Effector memory CD4-positive, alpha-beta T cell (primary cell): Measurements from ENCODE around the gene UBTD1.

Source experiments
- DNase-seq, 3 donors: peaks; one replicate each; pipeline ENCODE4 v3.0.0-alpha.2; 2020
- H3K27ac ChIP-seq: 2 replicates; pipeline ENCODE4 v1.7.0; 2013; ENCODE audit warnings: mild to moderate bottlenecking, low read length, moderate library complexity; ENCODE audit not compliant: insufficient read depth, poor library complexity, severe bottlenecking
- H3K27me3 ChIP-seq: replicated peaks from 2 replicates; pipeline ENCODE4 v1.7.0; 2013; ENCODE audit warnings: mild to moderate bottlenecking, low read length; ENCODE audit not compliant: insufficient read depth, control insufficient read depth, poor library complexity, severe bottlenecking
- H3K36me3 ChIP-seq: 2 replicates; pipeline ENCODE4 v1.7.0; 2013; ENCODE audit warnings: mild to moderate bottlenecking, low read length, moderate library complexity; ENCODE audit not compliant: control insufficient read depth, insufficient read depth
- H3K4me1 ChIP-seq: 2 replicates; pipeline ENCODE4 v1.7.0; 2013; ENCODE audit warnings: low read length, mild to moderate bottlenecking; ENCODE audit not compliant: control insufficient read depth, insufficient read depth, poor library complexity, severe bottlenecking
- H3K4me3 ChIP-seq: 2 replicates; pipeline ENCODE4 v1.7.0; 2013; ENCODE audit warnings: low read length, low read depth, mild to moderate bottlenecking; ENCODE audit not compliant: insufficient read depth, poor library complexity, severe bottlenecking
- H3K9me3 ChIP-seq: 2 replicates; pipeline ENCODE4 v1.7.0; 2013; ENCODE audit warnings: mild to moderate bottlenecking, low read length, moderate library complexity; ENCODE audit not compliant: control insufficient read depth

The UBTD1 gene

GRCh38 chr10:97590082-97590747 is 91.5 kb downstream of the UBTD1 start:
- no peaks in the 10 kb centered on the region for H3K9me3 ChIP-seq
- DNase-seq = no peak

GRCh38 chr10:97590748-97591495 is 92.2 kb downstream of the UBTD1 start:
- Histone ChIP-seq H3K27ac (no peak overlapping the region), H3K27me3 (no peaks in the 10 kb centered on the region), H3K9me3 (no peaks in the 10 kb centered on the region), H3K4me1 (no peaks in the 10 kb centered on the region), H3K36me3 (no peaks in the 10 kb centered on the region), H3K4me3 (no peak overlapping the region)
- DNase-seq = no peak

More at GRCh38 chr10:97590082-97590747, 91.5 kb downstream of the UBTD1 start:
- Histone ChIP-seq H3K27me3 (no peaks in the 10 kb centered on the region), H3K4me3 (no peak overlapping the region), H3K4me1 (no peaks in the 10 kb centered on the region), H3K36me3 (no peaks in the 10 kb centered on the region), H3K27ac (no peak overlapping the region)

- no peak overlapping the region for H3K4me3 ChIP-seq
- no peaks in the 10 kb centered on the region for H3K27me3 ChIP-seq
- no peaks in the 10 kb centered on the region for H3K4me1 ChIP-seq
- no peaks in the 10 kb centered on the region for H3K36me3 ChIP-seq
- H3K27ac ChIP-seq = no peak overlapping the region
- no peak for DNase-seq
- no peaks in the 10 kb centered on the region for H3K9me3 ChIP-seq
These were observed 94.7 kb downstream of the UBTD1 start for GRCh38 chr10:97593421-97593820.

GRCh38 chr10:97596101-97597082 is 97.7 kb downstream of the UBTD1 start:
- H3K4me1 ChIP-seq = no peaks in the 10 kb centered on the region
- no peak for DNase-seq

GRCh38 chr10:97597778-97598177 is 99.1 kb downstream of the UBTD1 start:
- no peak overlapping the region for H3K4me3 ChIP-seq
- H3K27ac ChIP-seq = no peak overlapping the region
- no peak for DNase-seq
- no peaks in the 10 kb centered on the region for H3K27me3 ChIP-seq
- no peaks in the 10 kb centered on the region for H3K4me1 ChIP-seq
- no peaks in the 10 kb centered on the region for H3K36me3 ChIP-seq
- H3K9me3 ChIP-seq = no peaks in the 10 kb centered on the region

More at GRCh38 chr10:97596101-97597082, 97.7 kb downstream of the UBTD1 start:
- no peaks in the 10 kb centered on the region for H3K9me3 ChIP-seq
- no peaks in the 10 kb centered on the region for H3K36me3 ChIP-seq
- H3K27ac ChIP-seq = no peak overlapping the region
- no peak overlapping the region for H3K4me3 ChIP-seq
- no peaks in the 10 kb centered on the region for H3K27me3 ChIP-seq

GRCh38 chr10:97598407-97599271 is 99.9 kb downstream of the UBTD1 start:
- no peak for DNase-seq
- no peak overlapping the region for H3K27ac ChIP-seq
- no peaks in the 10 kb centered on the region for H3K36me3 ChIP-seq

GRCh38 chr10:97599272-97599619 is 100.5 kb downstream of the UBTD1 start:
- Histone ChIP-seq H3K4me1 (no peaks in the 10 kb centered on the region), H3K27ac (no peak overlapping the region), H3K9me3 (no peaks in the 10 kb centered on the region), H3K36me3 (no peaks in the 10 kb centered on the region), H3K27me3 (no peaks in the 10 kb centered on the region), H3K4me3 (no peak overlapping the region)
- DNase-seq = no peak

More at GRCh38 chr10:97598407-97599271, 99.9 kb downstream of the UBTD1 start:
- H3K4me1 ChIP-seq = no peaks in the 10 kb centered on the region
- no peaks in the 10 kb centered on the region for H3K27me3 ChIP-seq
- H3K4me3 ChIP-seq = no peak overlapping the region
- no peaks in the 10 kb centered on the region for H3K9me3 ChIP-seq

GRCh38 chr10:97600616-97601015 is 101.9 kb downstream of the UBTD1 start:
- Histone ChIP-seq H3K9me3 (no peaks in the 10 kb centered on the region), H3K4me1 (no peaks in the 10 kb centered on the region), H3K27ac (no peak overlapping the region), H3K36me3 (no peaks in the 10 kb centered on the region), H3K27me3 (no peaks in the 10 kb centered on the region), H3K4me3 (no peak overlapping the region)
- DNase-seq = no peak
